ENCODE measurements around the gene ATP6V0A4.
"Not testable (repeated sequence)": the region's sequence is repeated elsewhere in the genome, so short reads cannot be mapped to it uniquely, and the experiment has no call there.

ATP6V0A4 gene

GRCh38 chr7:138697535-138698182 is 100.3 kb downstream of the ATP6V0A4 start:
- no peak for DNase-seq

- DNase-seq, result not testable (repeated sequence)
Measured at GRCh38 chr7:138695776-138696175, 102.2 kb downstream of the ATP6V0A4 start.

- DNase-seq, result no peak
Measured at GRCh38 chr7:138695106-138695505, 102.9 kb downstream of the ATP6V0A4 start.

GRCh38 chr7:138691178-138691577 is 106.8 kb downstream of the ATP6V0A4 start:
- DNase-seq, result no peak

- no peak for DNase-seq
Measured at GRCh38 chr7:138690495-138690894, 107.5 kb downstream of the ATP6V0A4 start.

- not testable (repeated sequence) for DNase-seq
Measured at GRCh38 chr7:138688037-138688436, 110.0 kb downstream of the ATP6V0A4 start.

GRCh38 chr7:138684340-138684739 is 113.7 kb downstream of the ATP6V0A4 start:
- no peak for DNase-seq

GRCh38 chr7:138679793-138680192 is 118.2 kb downstream of the ATP6V0A4 start:
- no peak for DNase-seq

- DNase-seq, result no peak
Measured at GRCh38 chr7:138670594-138670993, 127.4 kb downstream of the ATP6V0A4 start.

GRCh38 chr7:138669364-138669763 is 128.6 kb downstream of the ATP6V0A4 start:
- DNase-seq, result no peak

- DNase-seq, result no peak
Measured at GRCh38 chr7:138668946-138669345, 129.1 kb downstream of the ATP6V0A4 start.

- DNase-seq, result no peak
Measured at GRCh38 chr7:138668229-138668596, 129.8 kb downstream of the ATP6V0A4 start.

GRCh38 chr7:138667535-138668228 is 130.3 kb downstream of the ATP6V0A4 start:
- DNase-seq, result peak in 1 of 2 experiments; percentile 18

GRCh38 chr7:138666385-138666784 is 131.6 kb downstream of the ATP6V0A4 start:
- no peak for DNase-seq

- DNase-seq, result no peak
Measured at GRCh38 chr7:138665669-138666140, 132.3 kb downstream of the ATP6V0A4 start.

- DNase-seq, result no peak
Measured at GRCh38 chr7:138665249-138665648, 132.7 kb downstream of the ATP6V0A4 start.

- DNase-seq, result peak in 1 of 2 experiments; percentile 26
Measured at GRCh38 chr7:138663725-138664710, 134.0 kb downstream of the ATP6V0A4 start.

GRCh38 chr7:138662991-138663320 is 135.0 kb downstream of the ATP6V0A4 start:
- no peak for DNase-seq

- no peak for DNase-seq
Measured at GRCh38 chr7:138662076-138662990, 135.7 kb downstream of the ATP6V0A4 start.

GRCh38 chr7:138661069-138661635 is 136.8 kb downstream of the ATP6V0A4 start:
- DNase-seq, result no peak

- no peak for DNase-seq
Measured at GRCh38 chr7:138658889-138659288, 139.1 kb downstream of the ATP6V0A4 start.

GRCh38 chr7:138657854-138658386 is 140.1 kb downstream of the ATP6V0A4 start:
- DNase-seq, result no peak
